ENCODE results near the gene ZNF638.
"Not testable (repeated sequence)": the region's sequence is repeated elsewhere in the genome, so short reads cannot be mapped to it uniquely, and the experiment has no call there.

Gene ZNF638

DNA sequence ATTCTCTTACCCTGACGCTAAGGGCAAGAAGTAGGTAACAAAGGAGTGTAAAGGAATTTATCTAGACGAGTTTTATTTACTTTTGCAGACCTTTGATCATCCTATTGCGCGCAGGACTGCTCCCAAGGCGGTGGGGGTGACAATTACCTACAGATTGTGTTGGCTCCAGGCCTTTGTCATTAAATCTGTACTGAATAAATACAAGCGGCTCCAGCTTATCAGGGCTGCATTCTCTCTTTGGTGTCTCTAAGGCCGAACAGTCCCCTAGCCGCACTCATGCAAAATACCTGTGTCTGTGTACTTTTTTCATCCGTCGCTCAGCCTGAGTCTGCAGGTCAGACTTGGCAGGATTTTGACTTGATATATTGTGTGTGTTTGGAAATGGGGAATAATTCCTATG lies 63.9 kb downstream of the ZNF638 start:
- DNase-seq (ENCODE audit: low read depth) = no peak

- DNase-seq (ENCODE audit: low read depth) = no peak
Observed at GRCh38 chr2:71402427-71402826, 70.8 kb downstream of the ZNF638 start.

DNA sequence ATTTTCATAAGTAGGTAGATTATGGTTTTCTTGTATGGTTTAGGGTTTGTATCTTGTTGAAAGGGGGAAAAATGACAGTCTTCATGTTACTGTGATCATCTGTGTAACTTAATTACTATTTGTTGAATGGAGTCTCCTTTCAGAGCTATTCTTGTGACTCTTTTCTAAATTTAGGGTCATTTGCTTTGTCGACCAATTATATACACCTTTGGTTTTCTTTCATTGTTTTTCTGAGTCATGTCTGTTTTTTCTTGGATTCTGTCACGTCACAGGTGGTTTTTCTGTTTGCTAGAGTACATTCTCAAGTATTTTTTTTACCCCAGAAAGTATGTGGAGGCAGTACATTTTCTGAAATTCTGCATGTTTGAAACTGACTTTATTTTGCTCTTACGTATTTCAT lies 78.0 kb downstream of the ZNF638 start:
- no peak for DNase-seq (ENCODE audit: low read depth)

DNA sequence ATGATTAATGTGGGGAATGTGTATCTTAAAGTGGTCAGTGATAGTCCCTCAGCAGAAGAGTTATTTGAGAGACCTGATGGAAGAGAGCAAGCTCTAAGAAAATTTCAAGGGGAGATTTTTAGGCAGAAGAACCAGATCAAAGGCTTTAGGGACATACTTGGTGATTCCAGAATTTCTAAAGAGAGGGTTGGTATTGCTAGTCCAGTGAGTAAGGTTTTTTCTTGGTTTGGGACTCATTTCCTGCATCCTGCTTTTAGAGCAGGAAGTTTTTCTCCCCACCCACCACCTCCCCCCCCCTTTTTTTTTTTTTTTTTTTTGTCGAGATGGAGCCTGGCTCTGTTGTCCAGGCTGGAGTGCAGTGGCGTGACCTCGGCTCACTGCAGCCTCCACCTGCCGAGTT lies 79.1 kb downstream of the ZNF638 start:
- DNase-seq (ENCODE audit: low read depth) = no peak

GRCh38 chr2:71416866-71417265 lies 85.3 kb downstream of the ZNF638 start:
- DNase-seq (ENCODE audit: low read depth) = not testable (repeated sequence)

DNA sequence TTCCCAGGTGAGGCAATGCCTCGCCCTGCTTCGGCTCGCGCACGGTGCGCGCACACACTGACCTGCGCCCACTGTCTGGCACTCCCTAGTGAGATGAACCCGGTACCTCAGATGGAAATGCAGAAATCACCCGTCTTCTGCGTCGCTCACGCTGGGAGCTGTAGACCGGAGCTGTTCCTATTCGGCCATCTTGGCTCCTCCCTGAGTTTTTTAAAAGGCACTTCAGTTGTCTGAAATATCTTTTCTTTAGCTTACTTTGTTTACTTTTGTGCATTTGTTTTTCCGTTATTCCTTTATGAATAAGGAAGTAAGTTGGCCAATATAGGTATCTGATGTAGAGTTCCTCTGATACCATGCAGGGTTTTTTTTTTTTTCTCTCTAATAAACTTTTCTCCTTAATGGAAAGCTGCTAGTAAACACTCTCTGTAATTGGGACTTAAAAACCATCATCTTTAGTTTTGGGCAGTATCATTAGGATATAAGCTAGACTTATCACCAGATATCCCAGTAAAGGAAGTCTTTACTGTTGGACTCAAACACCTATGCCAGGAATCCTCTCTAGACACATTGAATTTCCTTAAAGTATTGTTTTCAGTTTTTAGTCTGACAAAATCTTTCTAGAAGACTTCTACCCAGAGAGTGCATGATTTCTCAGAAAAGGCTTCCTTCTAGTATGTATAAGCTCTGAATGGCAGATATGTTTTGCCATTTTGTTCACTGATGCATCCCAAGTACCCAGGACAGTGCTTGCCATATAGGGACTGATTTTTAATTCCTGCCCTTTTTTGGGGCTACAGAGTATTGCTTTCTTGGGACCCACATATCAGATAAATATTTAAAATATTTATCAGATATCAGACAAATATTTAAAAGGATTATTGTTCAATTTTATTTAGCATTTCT lies 86.0 kb downstream of the ZNF638 start:
- no peak for DNase-seq (ENCODE audit: low read depth)

- DNase-seq (ENCODE audit: low read depth) = no peak
Observed at GRCh38 chr2:71419145-71419544, 87.6 kb downstream of the ZNF638 start.

DNA sequence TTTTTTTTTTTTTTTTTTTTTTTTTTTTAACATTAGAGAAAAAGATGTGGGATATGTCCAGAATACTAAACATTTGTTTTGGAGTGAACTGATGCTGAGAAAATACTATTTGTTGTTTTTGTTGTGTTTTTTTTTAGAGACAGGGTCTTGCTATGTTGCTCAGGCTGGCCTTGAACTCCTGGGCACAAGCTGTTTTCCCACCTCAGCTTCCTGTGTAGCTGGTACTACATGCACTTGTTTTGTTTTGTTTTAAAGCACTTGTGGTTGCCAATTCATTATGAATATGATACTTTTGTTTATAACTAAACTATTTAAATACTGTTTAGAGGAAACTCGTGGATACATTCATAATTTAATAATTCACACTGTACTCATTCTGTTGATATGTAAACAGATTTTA lies 88.4 kb downstream of the ZNF638 start:
- no peak for DNase-seq (ENCODE audit: low read depth)

GRCh38 chr2:71422786-71423185 lies 91.2 kb downstream of the ZNF638 start:
- DNase-seq (ENCODE audit: low read depth) = no peak

DNA sequence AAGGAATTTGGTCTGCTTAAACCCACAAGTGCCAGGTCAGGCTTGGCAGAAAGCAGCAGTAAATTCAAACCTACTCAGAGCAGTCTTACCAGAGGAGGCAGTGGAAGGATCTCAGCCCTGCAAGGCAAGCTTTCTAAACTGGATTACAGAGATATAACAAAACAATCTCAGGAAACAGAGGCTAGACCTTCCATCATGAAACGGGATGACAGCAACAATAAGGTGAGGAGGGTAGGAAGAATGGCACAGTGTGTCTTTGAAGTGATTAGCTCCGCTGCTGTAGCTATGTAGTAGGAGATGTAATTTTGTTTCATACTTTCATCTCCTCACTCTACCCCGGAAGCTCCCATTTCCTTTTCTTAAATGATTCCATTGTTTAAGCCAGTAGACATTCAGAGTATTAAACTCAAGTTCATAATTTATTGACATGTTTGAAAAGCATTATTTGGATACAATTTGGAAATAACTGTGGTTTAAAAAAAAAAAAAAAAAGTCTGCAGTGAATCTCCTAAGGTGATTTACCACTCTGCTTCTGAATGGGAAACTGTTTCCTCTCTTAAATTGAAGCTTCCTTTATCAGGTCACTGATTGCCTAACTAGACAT lies 92.3 kb downstream of the ZNF638 start:
- DNase-seq (ENCODE audit: low read depth) = no peak

- no peak for DNase-seq (ENCODE audit: low read depth)
Observed at GRCh38 chr2:71426721-71427120, 95.1 kb downstream of the ZNF638 start.

- no peak for DNase-seq (ENCODE audit: low read depth)
Observed at GRCh38 chr2:71428472-71429383, 97.1 kb downstream of the ZNF638 start.

DNA sequence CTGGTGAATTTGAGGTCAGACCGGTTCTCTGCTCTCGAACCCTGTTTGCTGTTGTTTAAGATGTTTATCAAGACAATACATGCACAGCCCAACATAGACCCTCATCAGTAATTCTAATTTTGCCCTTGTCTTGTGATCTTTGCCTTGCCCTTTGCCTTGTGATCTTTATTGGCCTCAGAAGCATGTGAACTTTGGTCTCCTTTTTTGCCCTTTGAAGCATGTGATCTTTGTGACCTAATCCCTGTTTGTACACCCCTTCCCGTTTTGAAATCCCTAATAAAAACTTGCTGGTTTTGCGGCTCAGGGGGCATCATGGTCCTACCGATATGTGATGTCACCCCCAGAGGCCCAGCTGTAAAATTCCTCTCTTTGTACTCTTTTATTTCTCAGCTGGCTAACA lies 113.6 kb downstream of the ZNF638 start:
- DNase-seq (ENCODE audit: low read depth) = not testable (repeated sequence)

DNA sequence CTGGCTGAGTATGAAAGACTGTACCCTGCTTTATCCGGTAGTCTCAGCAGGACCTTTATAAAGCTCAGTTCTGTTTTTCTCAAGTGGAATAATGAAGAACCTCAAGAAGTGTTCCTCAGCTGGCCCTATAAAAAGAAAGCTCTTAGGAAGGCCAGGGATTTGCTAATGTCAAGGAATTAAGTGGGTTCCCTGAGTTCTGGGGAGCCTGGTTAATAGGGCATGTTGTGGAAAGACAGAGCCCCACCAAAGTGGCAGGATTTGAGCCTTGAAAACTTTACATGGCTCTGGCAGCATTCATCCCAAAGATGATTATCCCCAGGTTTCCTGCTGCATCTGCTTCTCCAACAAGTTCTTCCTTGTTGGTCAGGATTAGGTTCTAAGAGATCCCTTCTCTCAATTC lies 114.9 kb downstream of the ZNF638 start:
- no peak for DNase-seq (ENCODE audit: low read depth)

GRCh38 chr2:71449343-71449742 lies 117.8 kb downstream of the ZNF638 start:
- DNase-seq (ENCODE audit: low read depth) = no peak

GRCh38 chr2:71451705-71452104 lies 120.1 kb downstream of the ZNF638 start:
- DNase-seq (ENCODE audit: low read depth) = no peak

DNA sequence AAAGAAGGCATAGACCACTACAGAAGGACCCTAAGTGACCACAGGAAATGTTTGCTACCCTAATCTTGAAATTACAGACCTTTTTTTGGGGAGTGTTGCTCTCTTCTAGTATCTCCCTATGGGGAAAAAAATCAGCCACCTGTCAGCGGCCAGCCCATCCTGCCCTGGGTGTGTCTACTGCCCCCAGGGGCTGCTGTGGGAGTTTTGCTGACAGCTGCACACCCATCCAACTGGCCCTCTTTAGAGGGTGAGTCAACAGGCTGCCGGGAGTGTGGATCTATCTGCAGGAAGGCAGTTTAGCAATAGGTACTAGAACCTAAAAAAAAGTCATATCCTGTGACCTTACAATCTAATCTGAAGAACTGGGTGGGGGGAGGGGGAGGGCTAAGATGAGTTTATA lies 121.0 kb downstream of the ZNF638 start:
- no peak for DNase-seq (ENCODE audit: low read depth)

DNA sequence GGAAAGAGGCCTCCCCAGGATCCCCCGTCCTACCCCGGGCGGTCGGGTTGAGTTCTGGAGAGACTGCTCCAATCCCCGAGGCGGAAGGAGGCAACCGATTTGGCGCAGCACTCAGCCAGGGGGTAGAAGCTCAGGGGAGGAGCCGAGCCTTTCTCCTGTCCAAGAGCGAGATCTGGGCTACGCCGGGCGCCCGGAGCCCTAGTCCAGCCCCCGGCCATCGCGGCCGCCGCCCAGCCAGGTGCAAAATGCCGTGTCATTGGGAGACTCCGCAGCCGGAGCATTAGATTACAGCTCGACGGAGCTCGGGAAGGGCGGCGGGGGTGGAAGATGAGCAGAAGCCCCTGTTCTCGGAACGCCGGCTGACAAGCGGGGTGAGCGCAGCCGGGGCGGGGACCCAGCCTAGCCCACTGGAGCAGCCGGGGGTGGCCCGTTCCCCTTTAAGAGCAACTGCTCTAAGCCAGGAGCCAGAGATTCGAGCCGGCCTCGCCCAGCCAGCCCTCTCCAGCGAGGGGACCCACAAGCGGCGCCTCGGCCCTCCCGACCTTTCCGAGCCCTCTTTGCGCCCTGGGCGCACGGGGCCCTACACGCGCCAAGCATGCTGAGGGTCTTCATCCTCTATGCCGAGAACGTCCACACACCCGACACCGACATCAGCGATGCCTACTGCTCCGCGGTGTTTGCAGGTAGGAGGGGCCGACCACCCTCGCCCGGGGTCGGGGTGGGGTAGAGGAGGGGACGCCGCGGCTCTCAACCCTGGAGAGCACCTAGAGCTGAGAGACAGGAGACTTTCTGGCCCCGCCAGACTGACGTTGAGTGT lies 122.0 kb downstream of the ZNF638 start, which contains the start of gene DYSF:
DYSF (plus strand) TSS at position 158 of the 817 bp plus-strand sequence.
- no peak for DNase-seq (ENCODE audit: low read depth)

DNA sequence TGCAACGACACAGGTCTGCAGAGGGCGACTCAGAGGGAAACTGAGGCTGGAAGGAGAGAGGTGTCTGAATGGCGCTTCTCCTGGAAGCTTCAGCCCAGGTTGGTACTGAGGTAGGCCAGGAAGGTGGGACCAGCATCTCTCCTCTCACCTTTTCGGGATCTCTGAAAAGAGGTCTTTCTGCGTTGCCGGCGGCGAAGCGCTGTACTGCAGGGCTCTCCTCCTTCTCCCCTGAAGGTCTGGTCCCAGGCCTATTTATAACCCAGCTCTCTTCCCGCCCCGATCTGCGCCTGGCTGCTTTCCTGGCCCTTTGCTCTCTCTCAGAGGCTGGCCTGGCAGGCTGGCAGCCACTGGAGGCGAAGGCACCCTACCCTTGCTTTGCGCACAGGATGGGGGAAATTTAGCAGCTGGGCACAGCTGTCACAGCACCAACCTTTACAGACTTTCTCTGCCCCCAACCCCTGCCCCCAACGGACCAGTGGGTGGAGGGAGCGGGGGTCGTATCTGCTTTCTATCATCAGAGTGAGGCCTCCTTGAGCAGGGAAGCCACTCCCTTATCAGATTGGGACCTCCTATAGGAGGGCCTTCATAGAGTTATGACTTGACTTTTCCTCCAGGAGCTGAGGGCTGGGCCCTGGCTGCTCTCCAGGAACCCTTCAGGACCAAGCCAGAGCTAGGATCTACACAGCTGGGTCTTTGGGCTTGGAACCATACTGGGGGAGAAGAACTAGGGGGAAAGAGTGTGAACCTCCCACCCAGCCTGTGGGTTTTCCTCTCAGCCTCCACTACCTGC lies 122.8 kb downstream of the ZNF638 start:
- no peak for DNase-seq (ENCODE audit: low read depth)

GRCh38 chr2:71455011-71455740 lies 123.6 kb downstream of the ZNF638 start:
- DNase-seq (ENCODE audit: low read depth) = no peak

Data from stimulated activated CD8-positive, alpha-beta memory T cell treated with anti-CD3 and anti-CD28 coated beads, Interleukin-15, amount 100 ng/mL, for 24 hours (primary cell).